Ovary (tissue), 9 donors: ENCODE results near the gene ASB16. TPM values are rescaled to one million over a fixed set of nuclear protein-coding genes. Genes with fewer than 3 reads are reported as not detected.

ENCODE experiments used
- DNase-seq, 5 donors: peaks; one replicate each; pipeline ENCODE4 v3.0.0-alpha.2; 2019 to 2020
- H3K27ac ChIP-seq, 2 donors: fragments of 200-600 bp; one replicate each; pipeline versions ENCODE4 v1.5.1 to v1.8.0; 2019 to 2022
- H3K27me3 ChIP-seq: fragments of 200-600 bp; one replicate; pipeline ENCODE4 v1.8.0; 2022
- H3K36me3 ChIP-seq: fragments of 200-600 bp; sonication (generic); one replicate; pipeline ENCODE4 v1.5.1; 2019
- H3K4me1 ChIP-seq: one replicate; pipeline ENCODE4 v1.8.1; 2013; ENCODE audit warnings: mild to moderate bottlenecking, moderate library complexity; ENCODE audit not compliant: insufficient read depth
- H3K4me3 ChIP-seq: fragments of 200-600 bp; sonication (generic); one replicate; pipeline ENCODE4 v1.5.1; 2017
- H3K9me3 ChIP-seq, 2 donors: fragments of 200-600 bp in 1 of 2; sonication (generic) in 1 of 2; one replicate each; pipeline versions ENCODE4 v1.5.1 to v1.8.1; 2013 to 2019; ENCODE audit warnings: mild to moderate bottlenecking in 1 of 2, moderate library complexity in 1 of 2
- CTCF ChIP-seq, 3 donors: fragments of 450-650 bp in 2 of 3; fragments of 200-600 bp in 1 of 3; IDR thresholded peaks; one replicate each; pipeline versions ENCODE4 v1.5.1 to v1.8.0; 2016 to 2022; ENCODE audit warnings: antibody characterized with exemption in 3 of 3, mild to moderate bottlenecking in 1 of 3
- EP300 ChIP-seq: sonication (generic); formaldehyde crosslinking; IDR thresholded peaks from one replicate; pipeline ENCODE4 v1.6.1; 2017; ENCODE audit warnings: antibody characterized with exemption
- POLR2A ChIP-seq: fragments of 450-650 bp; IDR thresholded peaks from one replicate; pipeline ENCODE4 v1.6.1; 2017; ENCODE audit warnings: antibody characterized with exemption, mild to moderate bottlenecking, moderate library complexity
- WGBS, 3 donors: extraction: QIAGEN DNeasy Blood & Tissue Kit in 1 of 3; methylation state at CpG; one replicate each; pipeline versions ENCODE4 v1.1.5 to v1.1.7; 2013 to 2017; 5-methylcytosine and 5-hydroxymethylcytosine counted together
- intact Hi-C, 4 donors: fragments of 100-400 bp; cut with DNase I; formaldehyde crosslinking; loops; one replicate each; pipeline versions ENCODE4 v1.11.0 to v1.15.1; 2022 to 2023
- polyA plus RNA-seq, 2 donors: library from polyadenylated mRNA; stranded (reverse); fragments of 200-250 nt in 1 of 2; fragments of 350-450 nt in 1 of 2; fragmentation: Illumina TruSeq in 1 of 2; extraction: RNeasy Lipid Tissue Mini Kit (QIAGEN cat#74804) in 1 of 2; gene quantifications; one replicate each; pipeline ENCODE4 v1.2.3, GENCODE V29; 2013 to 2014
- total RNA-seq, 7 donors: library from RNA; depleted of rRNA in 2 of 7; stranded (reverse); fragments of >200 nt in 2 of 7; fragmentation: NEBNext Ultra II Directional in 3 of 7; extraction: Animal tissue kit (Norgen Biotek cat#: 25700) in 3 of 7; gene quantifications; one replicate each; pipeline versions ENCODE4 v1.1.0 to v1.2.4, GENCODE V29; 2016 to 2023
- donor health status: DM: no; HTN: no; CAD: no; lungs with moderate emphysema.
- donor health status: DM: no; HTN: no; CAD: no.
- donor health status: Bipolar disorder and iron deficiency.
- donor health status: DM: yes; HTN: yes; CAD: no.
- donor health status: DM: no; HTN: no; CAD: no.
- donor health status: DM: yes; HTN: yes; CAD: no.

Gene ASB16
- total and polyA plus RNA-seq, 9 donors, result 0.10 to 1.8 (median 0.98) TPM; not detected in 1

- H3K36me3 ChIP-seq, result no peaks in the 10 kb centered on the region
- no peak for DNase-seq
- H3K4me3 ChIP-seq, result no peak overlapping the region
- no peak overlapping the region for H3K27ac ChIP-seq
- no peak for TF ChIP-seq CTCF (IDR thresholded peaks at IDR 0.05)
- TF ChIP-seq POLR2A, result no peak
- no peak for TF ChIP-seq EP300
- WGBS, 3 donors, result 75 to 83% (median 79%) methylated on average over 5 of the region's 5 CpGs
- peaks cover 13% of the 10 kb centered on the region for H3K4me1 ChIP-seq
- intact Hi-C loops, result no loop called here
- no peaks in the 10 kb centered on the region for H3K27me3 ChIP-seq
- H3K9me3 ChIP-seq, result no peaks in the 10 kb centered on the region
Observed at GRCh38 chr17:44216173-44216572, 45.7 kb downstream of the ASB16 start.

- no peaks in the 10 kb centered on the region for H3K27me3 ChIP-seq
- no peak overlapping the region for H3K4me3 ChIP-seq
- intact Hi-C loops, result no loop called here
- TF ChIP-seq EP300 (no peak), POLR2A (no peak), CTCF (IDR thresholded peaks at IDR 0.05) (no peak)
- no peak for DNase-seq
- H3K9me3 ChIP-seq, result no peaks in the 10 kb centered on the region
- WGBS, 3 donors, result 74 to 77% (median 75%) methylated on average over 5 of the region's 5 CpGs
- no peaks in the 10 kb centered on the region for H3K36me3 ChIP-seq
- H3K4me1 ChIP-seq, result peaks cover 13% of the 10 kb centered on the region
- no peak overlapping the region for H3K27ac ChIP-seq
Observed at GRCh38 chr17:44216694-44217093, 46.2 kb downstream of the ASB16 start.

GRCh38 chr17:44217738-44218343 lies 47.3 kb downstream of the ASB16 start:
- Histone ChIP-seq H3K9me3 (no peaks in the 10 kb centered on the region), H3K4me3 (peak overlapping the region; percentile 94), H3K4me1 (peaks cover 15% of the 10 kb centered on the region), H3K36me3 (no peaks in the 10 kb centered on the region), H3K27ac (peak overlapping the region; percentile 62 to 99), H3K27me3 (no peaks in the 10 kb centered on the region)
- TF ChIP-seq POLR2A (no peak), EP300 (no peak), CTCF (IDR thresholded peaks at IDR 0.05) (no peak)
- no peak for DNase-seq
- WGBS, 3 donors, result 1 to 5% (median 3%) methylated on average over 10 of the region's 10 CpGs
- intact Hi-C loops, result loop anchor here in 1 of 4 donors (2.0 kb wide), 1 partner anchor 107 kb away; the partner anchor contains the start of gene SLC25A39

- Histone ChIP-seq H3K9me3 (no peaks in the 10 kb centered on the region), H3K4me3 (peak overlapping the region; percentile 94), H3K36me3 (no peaks in the 10 kb centered on the region), H3K4me1 (peaks cover 16% of the 10 kb centered on the region), H3K27me3 (no peaks in the 10 kb centered on the region), H3K27ac (peak overlapping the region; percentile 98 to 99)
- peak; percentile 87 to 93 (median 91) for DNase-seq
- 0 to 1% (median 1%) methylated on average over 54 to 86 of the region's 89 CpGs for WGBS, 3 donors
- TF ChIP-seq EP300 (no peak), CTCF (IDR thresholded peaks at IDR 0.05) (peak; percentile 19 to 90 (median 30)), POLR2A (peak; percentile 45)
- intact Hi-C loops, result loop anchor here in 1 of 4 donors (2.0 kb wide), 1 partner anchor 106 kb away; the partner anchor contains the start of gene SLC25A39
Observed at GRCh38 chr17:44218344-44219107, 48.0 kb downstream of the ASB16 start.
